Activated T-cell treated with anti-CD3 and anti-CD28 coated beads for 1 hour (primary cell): ENCODE data around the gene DCAF7.

ENCODE experiments used
- DNase-seq: peaks from one replicate; pipeline ENCODE4 v3.0.0-alpha.2; 2020; ENCODE audit warnings: low read depth

DCAF7 gene

DNA sequence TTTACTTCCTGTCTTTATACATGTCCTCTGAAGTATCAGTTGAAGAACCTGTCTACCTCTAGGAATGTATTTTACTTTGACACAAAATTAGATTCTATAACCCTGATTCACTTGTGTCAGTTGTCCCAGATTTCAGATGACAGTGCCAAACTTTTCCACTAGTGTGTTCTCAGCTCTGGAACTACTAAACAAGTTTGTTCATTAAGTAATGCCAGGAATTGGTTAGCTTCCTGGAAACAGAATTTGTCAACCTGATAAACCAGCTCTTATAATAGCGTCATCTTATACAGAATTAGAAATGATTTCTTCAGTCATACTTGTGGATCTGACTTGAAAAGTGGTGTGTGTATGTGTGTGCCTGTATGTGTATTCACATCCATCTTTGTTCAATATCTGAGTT is 79.3 kb downstream of the DCAF7 start:
- no peak for DNase-seq

DNA sequence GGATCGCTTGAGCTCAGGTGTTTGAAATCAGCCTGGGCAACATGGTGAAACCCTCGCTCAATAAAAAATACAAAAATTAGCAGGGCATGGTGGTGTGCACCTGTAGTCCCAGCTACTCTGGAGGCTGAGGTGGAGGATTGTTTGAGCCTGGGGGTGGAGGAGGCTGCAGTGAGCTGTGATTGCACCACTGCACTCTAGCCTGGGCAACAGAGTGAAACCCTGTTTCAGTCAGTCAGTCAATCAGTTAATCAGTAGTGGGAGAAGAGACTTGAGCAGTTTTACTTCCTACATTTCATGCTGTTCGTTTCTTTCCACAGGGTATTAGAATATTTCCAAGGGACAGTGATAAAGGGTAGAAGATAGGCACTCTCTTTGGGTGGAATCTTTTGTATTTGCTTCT is 80.8 kb downstream of the DCAF7 start:
- no peak for DNase-seq

DNA sequence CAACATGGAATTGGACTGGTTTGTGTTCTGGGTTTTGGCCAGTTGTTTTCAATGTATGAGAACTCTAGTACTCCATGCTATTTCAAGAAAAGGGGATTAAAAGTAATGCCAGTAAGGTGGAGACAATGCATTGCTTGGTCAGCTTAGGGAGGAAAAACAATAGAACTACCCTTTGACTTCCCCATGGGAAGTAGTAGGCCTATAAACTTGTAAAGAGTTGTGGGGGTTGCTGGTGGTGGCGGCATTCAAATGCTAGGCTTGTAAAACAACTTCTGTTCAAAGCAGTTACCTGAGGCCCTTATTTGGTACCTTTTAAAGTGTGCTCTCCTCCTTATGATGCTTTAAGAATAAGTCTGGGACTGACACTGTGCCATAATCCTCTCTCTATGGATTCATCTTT is 81.3 kb downstream of the DCAF7 start:
- DNase-seq = no peak

DNA sequence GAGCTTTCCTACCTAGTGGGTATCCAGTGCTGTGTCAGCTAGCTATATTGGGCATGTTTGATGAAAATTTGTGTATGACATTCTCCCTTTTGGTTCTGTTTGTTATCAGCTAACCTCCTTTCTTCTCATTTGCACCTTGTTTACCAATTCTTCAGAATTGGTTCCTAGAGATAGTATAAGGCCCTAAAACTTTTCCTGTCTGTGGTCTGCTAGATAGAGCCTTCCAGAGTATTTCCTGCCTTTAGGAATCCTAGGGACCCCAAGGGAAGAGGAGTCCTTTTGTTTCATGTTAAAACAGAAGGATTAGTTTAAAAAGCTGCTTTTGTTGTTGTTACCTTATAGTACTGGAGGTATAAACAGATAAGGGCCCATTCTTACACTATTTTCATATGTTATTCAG is 83.5 kb downstream of the DCAF7 start:
- no peak for DNase-seq

DNA sequence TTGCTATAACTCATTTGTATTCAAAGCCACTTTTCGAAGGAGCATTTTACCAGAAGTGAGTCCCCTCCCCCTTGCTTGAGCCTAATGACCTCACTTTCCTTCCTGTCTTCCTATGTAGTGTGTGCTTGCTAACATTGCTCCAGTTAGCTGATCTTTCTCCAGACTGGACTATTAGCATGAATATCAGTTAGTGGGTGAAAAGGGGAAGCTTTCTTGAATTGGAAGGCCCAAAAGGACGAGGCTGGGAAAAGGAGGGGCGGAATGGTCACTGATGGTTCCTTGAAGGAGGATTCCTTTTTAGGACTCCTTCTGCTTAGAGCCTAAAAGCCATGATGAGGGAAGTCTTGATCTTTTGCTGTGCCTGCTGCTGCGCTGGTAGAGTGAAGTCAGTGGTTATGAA is 83.9 kb downstream of the DCAF7 start:
- no peak for DNase-seq

DNA sequence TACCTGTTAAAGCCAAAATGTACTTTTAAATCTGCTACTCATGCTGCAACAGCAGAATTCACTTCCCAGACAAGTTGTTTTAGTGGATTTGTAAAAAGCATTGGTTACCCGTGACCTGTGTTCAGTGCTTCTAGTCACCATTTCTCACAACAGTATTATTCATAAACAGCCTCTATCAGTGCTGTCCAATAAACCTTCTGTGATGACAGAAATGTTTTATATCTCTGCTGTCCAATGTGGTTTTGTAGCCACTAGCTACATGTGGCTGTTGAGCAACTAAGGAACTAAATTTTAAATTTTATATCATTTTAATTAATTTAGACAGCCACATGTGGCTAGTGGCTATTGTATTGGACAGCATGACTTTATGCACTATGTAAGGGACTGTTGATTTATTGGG is 84.5 kb downstream of the DCAF7 start:
- DNase-seq = no peak

DNA sequence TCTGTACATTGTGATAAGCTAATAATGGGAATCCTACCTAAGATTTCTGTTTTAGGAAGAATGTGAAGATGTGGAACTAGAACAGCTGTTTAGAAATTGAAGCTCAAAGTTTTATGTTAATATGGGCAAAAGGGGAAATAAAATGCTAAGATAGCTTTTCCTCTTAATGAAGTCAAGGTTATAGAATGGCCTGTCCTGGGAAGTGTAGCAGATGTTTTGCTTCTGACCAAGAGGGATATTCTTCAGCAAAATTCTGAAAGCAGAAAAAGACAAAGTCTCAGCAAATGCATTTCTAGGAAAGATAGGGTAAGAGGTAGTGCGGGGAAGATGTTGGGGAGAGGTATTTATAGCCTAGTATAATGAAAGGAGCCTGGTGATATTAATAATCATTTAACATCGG is 85.0 kb downstream of the DCAF7 start:
- no peak for DNase-seq

DNA sequence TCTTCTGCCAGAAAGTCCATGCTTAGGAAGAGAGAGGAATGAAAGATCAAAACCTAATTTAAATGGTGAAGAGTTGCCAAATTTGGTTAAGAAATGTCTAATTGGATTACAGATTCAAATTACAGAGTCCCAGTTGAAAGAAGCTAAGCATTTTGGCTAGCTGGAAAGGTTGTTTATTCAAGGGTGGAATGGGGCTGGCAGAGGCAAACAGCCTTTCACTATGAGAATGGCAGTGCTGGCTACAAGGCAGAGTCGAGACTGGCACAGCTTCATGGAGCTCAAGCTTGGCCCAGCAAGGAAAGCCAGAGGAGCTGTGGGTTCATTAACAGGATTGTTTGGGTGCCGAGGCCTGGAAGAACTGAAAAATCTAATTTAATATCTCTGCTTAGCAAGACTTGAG is 85.5 kb downstream of the DCAF7 start:
- DNase-seq = no peak

DNA sequence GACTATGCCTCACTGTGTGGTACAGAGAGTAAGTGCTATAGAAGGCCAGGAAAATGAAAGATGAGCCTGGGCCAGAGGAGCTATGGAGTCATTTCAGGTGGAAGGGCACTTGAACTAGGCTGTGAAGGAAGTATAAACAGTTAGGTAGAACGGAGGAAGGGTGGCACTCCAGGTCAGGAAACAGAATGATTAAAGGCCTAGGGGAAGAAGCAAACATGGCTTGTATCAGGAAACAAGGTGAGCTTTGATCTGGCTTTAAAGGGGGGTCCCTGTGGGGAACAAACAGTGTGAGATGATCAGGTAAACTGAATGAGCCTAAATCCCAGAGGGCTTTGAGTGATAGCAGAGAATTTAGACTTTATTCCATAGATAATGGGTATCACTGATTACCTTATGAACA is 88.8 kb downstream of the DCAF7 start:
- no peak for DNase-seq

DNA sequence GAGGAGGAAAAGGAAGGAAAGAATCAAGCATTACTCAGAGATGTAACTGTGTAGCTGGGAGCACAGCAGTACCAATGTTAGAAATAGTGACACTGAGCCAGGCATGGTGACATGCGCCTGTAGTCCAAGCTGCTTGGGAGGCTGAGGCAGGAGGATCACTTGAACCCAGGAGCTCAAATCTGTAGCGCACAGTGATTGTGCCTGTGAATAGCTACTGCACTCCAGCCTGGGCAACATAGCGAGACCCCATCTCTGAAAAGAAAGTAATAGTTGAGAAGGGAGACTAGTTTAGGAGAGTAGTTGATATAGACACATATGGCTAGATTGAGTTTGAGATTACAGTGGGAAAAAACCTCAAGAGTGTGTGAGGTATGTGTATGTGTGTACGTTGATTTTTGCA is 89.8 kb downstream of the DCAF7 start:
- no peak for DNase-seq

DNA sequence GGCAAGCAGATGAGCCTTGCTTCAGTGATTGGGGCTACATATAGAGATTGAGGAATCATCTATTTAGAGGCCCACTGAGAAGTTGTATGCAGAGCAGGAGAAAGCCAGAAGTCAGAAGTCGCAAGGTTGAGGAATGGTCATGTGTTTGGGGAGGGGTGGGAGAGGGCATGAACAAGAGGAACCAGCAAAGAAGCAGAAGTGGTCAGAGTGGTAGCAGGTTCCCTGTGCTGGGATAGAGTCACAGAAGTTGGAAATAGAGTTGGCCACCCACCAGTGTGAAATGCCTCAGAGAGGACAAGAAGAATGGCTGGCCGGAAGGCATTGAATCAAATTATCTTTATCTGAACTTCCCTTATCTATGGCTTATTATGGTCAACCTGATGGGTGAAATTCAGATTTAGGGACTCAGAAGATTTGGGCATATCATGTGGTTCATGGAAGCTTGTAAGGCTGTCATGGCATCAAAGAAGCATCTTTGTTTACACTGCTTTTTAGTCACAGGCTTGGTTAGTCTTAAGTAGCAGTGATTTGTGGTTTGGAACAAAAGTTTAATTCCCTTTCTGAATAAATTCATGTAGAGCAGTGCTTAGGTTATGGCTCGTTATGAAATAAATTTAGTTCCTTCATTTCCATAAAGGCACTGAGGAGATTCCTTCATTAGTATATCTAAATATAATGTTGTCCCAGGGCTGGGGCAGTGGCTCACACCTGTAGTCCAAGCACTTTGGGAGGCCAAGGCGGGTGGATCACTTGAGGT is 91.6 kb downstream of the DCAF7 start:
- no peak for DNase-seq
